Body of pancreas (tissue), 4 donors: ENCODE data around the gene BMERB1. TPM values are rescaled to one million over a fixed set of nuclear protein-coding genes. Genes with fewer than 3 reads are reported as not detected.
"Not testable (repeated sequence)": the region's sequence is repeated elsewhere in the genome, so short reads cannot be mapped to it uniquely, and the experiment has no call there.

ENCODE experiments used
- ATAC-seq: fragments of 150-250 bp; one replicate; pipeline ENCODE4 v1.9.1; 2016
- DNase-seq, 4 donors: peaks; one replicate each; pipeline ENCODE4 v3.0.0-alpha.2; 2019
- H3K27ac ChIP-seq, 4 donors: fragments of 200-600 bp; sonication (generic); 1 replicate in 3 of 4; 2 replicates in 1 of 4; pipeline versions ENCODE4 v1.5.1 to v1.6.1; 2016 to 2019; ENCODE audit warnings: mild to moderate bottlenecking in 1 of 4, mixed read lengths in 1 of 4, moderate library complexity in 1 of 4
- H3K27me3 ChIP-seq, 2 donors: fragments of 200-600 bp; sonication (generic); one replicate each; pipeline ENCODE4 v1.6.0; 2016; ENCODE audit warnings: mild to moderate bottlenecking in 1 of 2
- H3K36me3 ChIP-seq, 2 donors: fragments of 200-600 bp; sonication (generic); replicated peaks in 1 of 2; 2 replicates each; pipeline ENCODE4 v1.5.1; 2016; ENCODE audit warnings: low read depth in 2 of 2; ENCODE audit not compliant: insufficient read depth in 1 of 2
- H3K4me1 ChIP-seq: fragments of 200-600 bp; sonication (generic); one replicate; pipeline ENCODE4 v1.6.0; 2016
- H3K4me3 ChIP-seq, 2 donors: fragments of 200-600 bp; sonication (generic); 1 replicate in 1 of 2; 2 replicates in 1 of 2; pipeline ENCODE4 v1.5.1; 2016 to 2019
- H3K9me3 ChIP-seq, 3 donors: fragments of 200-600 bp; sonication (generic); 1 replicate in 2 of 3; 2 replicates in 1 of 3; pipeline ENCODE4 v1.5.1; 2016
- CTCF ChIP-seq, 7 experiments: fragments of 450-650 bp in 4 of 7; fragments of 200-600 bp in 3 of 7; sonication (generic) in 3 of 7; IDR thresholded peaks; one replicate each; pipeline ENCODE4 v1.5.1; 2016 to 2019; ENCODE audit warnings: antibody characterized with exemption in 7 of 7
- POLR2A ChIP-seq, 3 donors: fragments of 450-650 bp; IDR thresholded peaks; one replicate each; pipeline ENCODE4 v1.6.1; 2016; ENCODE audit warnings: antibody characterized with exemption in 3 of 3, mild to moderate bottlenecking in 2 of 3
- WGBS, 2 donors: methylation state at CpG; one replicate each; pipeline ENCODE4 v1.1.5; 2017; 5-methylcytosine and 5-hydroxymethylcytosine counted together
- intact Hi-C: fragments of 100-400 bp; cut with DNase I; formaldehyde crosslinking; loops from one replicate; pipeline ENCODE4 v1.15.1; 2023
- total RNA-seq, 2 donors: library from RNA; depleted of rRNA; stranded (reverse); fragments of >200 nt; gene quantifications; one replicate each; pipeline ENCODE4 v1.1.0, GENCODE V29; 2016

The BMERB1 gene
- total RNA-seq, 2 donors from 2014 or later, result 8.9 to 22.3 TPM

- H3K27me3 ChIP-seq, result no peaks in the 10 kb centered on the region
- H3K4me1 ChIP-seq, result no peaks in the 10 kb centered on the region
- DNase-seq, result no peak
- no peaks in the 10 kb centered on the region for H3K36me3 ChIP-seq
- WGBS, 2 donors, result 70 to 98% methylated on average over 6 of the region's 6 CpGs
- ATAC-seq, result no peak
- intact Hi-C loops, result no loop called here
- H3K9me3 ChIP-seq, result no peaks in the 10 kb centered on the region
- no peak overlapping the region for H3K27ac ChIP-seq
- H3K4me3 ChIP-seq, result no peak overlapping the region
- no peak for TF ChIP-seq CTCF (IDR thresholded peaks at IDR 0.05)
- TF ChIP-seq POLR2A (IDR thresholded peaks at IDR 0.05), result no peak
Measured at GRCh38 chr16:15571557-15571956, 137.2 kb downstream of the BMERB1 start.

- H3K36me3 ChIP-seq, result no peaks in the 10 kb centered on the region
- intact Hi-C loops, result no loop called here
- H3K27me3 ChIP-seq, result no peaks in the 10 kb centered on the region
- DNase-seq (no peak), ATAC-seq (no peak)
- WGBS, 2 donors, result 49 to 62% methylated on average over 9 of the region's 9 CpGs
- no peak overlapping the region for H3K27ac ChIP-seq
- H3K4me3 ChIP-seq, result no peak overlapping the region
- H3K9me3 ChIP-seq, result no peaks in the 10 kb centered on the region
- H3K4me1 ChIP-seq, result no peaks in the 10 kb centered on the region
- TF ChIP-seq POLR2A (IDR thresholded peaks at IDR 0.05), result no peak
- no peak for TF ChIP-seq CTCF (IDR thresholded peaks at IDR 0.05)
Measured at GRCh38 chr16:15572329-15573001, 138.1 kb downstream of the BMERB1 start.

DNA sequence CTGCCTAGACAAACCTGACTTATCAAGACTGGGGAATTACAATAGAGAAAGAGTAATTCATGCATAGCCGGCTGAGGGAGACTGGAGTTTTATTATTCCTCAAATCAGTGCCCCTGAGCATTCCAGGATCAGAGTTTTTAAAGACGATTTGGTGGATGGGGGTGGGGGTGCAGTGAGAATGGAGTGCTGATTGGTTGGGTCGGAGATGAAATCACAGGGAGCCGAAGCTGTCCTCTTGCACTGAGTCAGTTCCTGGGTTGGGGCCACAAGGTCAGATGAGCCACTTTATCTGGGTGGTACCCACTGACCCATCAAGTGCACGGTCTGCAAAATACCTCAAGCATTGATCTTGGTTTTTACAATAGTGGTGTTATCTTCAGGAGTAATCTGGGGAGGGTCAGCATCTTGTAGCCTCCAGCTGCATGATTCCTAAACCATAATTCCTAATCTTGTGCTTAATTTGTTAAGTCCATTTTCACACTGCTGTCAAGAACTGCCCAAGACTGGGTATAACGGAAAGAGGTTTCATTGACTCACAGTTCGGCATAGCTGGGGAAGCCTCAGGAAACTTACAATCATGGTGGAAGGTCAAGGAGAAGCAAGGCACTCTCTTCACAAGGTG, 139.0 kb downstream of the BMERB1 start:
- intact Hi-C loops, result no loop called here
- no peak for DNase-seq
- no peak for ATAC-seq
- no peak overlapping the region for H3K27ac ChIP-seq
- no peaks in the 10 kb centered on the region for H3K9me3 ChIP-seq
- no peaks in the 10 kb centered on the region for H3K27me3 ChIP-seq
- WGBS, 2 donors, result 86 to 91% methylated on average over 7 of the region's 7 CpGs
- no peak overlapping the region for H3K4me3 ChIP-seq
- H3K4me1 ChIP-seq, result no peaks in the 10 kb centered on the region
- no peaks in the 10 kb centered on the region for H3K36me3 ChIP-seq
- TF ChIP-seq CTCF (IDR thresholded peaks at IDR 0.05) (no peak), POLR2A (IDR thresholded peaks at IDR 0.05) (no peak)

GRCh38 chr16:15573896-15574613, 139.7 kb downstream of the BMERB1 start:
- H3K27me3 ChIP-seq, DNase-seq, H3K36me3 ChIP-seq, ATAC-seq, H3K4me1 ChIP-seq, H3K27ac ChIP-seq, H3K4me3 ChIP-seq, H3K9me3 ChIP-seq, intact Hi-C loops: not testable (repeated sequence)
- WGBS, 2 donors, result 89 to 92% methylated on average over 11 of the region's 11 CpGs

GRCh38 chr16:15574614-15574948, 140.2 kb downstream of the BMERB1 start:
- ATAC-seq, result no peak
- intact Hi-C loops, result no loop called here
- 86 to 88% methylated on average over 10 of the region's 10 CpGs for WGBS, 2 donors

More at GRCh38 chr16:15574614-15574948, 140.2 kb downstream of the BMERB1 start:
- Histone ChIP-seq H3K9me3 (no peaks in the 10 kb centered on the region), H3K4me1 (no peaks in the 10 kb centered on the region), H3K4me3 (no peak overlapping the region), H3K36me3 (no peaks in the 10 kb centered on the region), H3K27ac (no peak overlapping the region), H3K27me3 (no peaks in the 10 kb centered on the region)
- TF ChIP-seq CTCF (IDR thresholded peaks at IDR 0.05), result no peak
- no peak for TF ChIP-seq POLR2A (IDR thresholded peaks at IDR 0.05)
- DNase-seq, result no peak
